ENCODE results near the gene CAMK4. TPM values are rescaled to one million over a fixed set of nuclear protein-coding genes. Genes with fewer than 3 reads are reported as not detected.

Gene CAMK4
- total and polyA plus RNA-seq, 9 of the 15 experiments (the other 6 are each of a cell fraction or from before 2014, with no cell fraction given): 0.35 TPM; not detected in 8

GRCh38 chr5:111513131-111513520 is 288.9 kb downstream of the CAMK4 start (continued):
- TF ChIP-seq ZBTB9 (CRISPR knock-in tag; IDR thresholded peaks at IDR 0.05): no peak
- TF ChIP-seq SMARCA4 (IDR thresholded peaks at IDR 0.05): peak; percentile 65; the same call in 1 of the 2 replicates
- TF ChIP-seq HOXB6 (CRISPR knock-in tag; IDR thresholded peaks at IDR 0.05; ENCODE audit: borderline replicate concordance): no peak
- TF ChIP-seq E2F5 (CRISPR knock-in tag; IDR thresholded peaks at IDR 0.05): no peak
- TF ChIP-seq SETDB1 (IDR thresholded peaks at IDR 0.05; ENCODE audit: low read length): no peak
- no peak for TF ChIP-seq ZKSCAN3 (CRISPR knock-in tag; IDR thresholded peaks at IDR 0.05)
- TF ChIP-seq ZNF77 (CRISPR knock-in tag; IDR thresholded peaks at IDR 0.05): no peak
- TF ChIP-seq MYBL2 (IDR thresholded peaks at IDR 0.05; ENCODE audit: low read depth): no peak
- no peak for TF ChIP-seq MYBL2 (CRISPR knock-in tag; IDR thresholded peaks at IDR 0.05; ENCODE audit: borderline replicate concordance)
- no peak for TF ChIP-seq ADNP (tag; IDR thresholded peaks at IDR 0.05)
- TF ChIP-seq NCOA2 (IDR thresholded peaks at IDR 0.05; ENCODE audit: partially characterized antibody in 2 of 2): no peak
- no peak for TF ChIP-seq RCOR1 (IDR thresholded peaks at IDR 0.05; ENCODE audit: borderline replicate concordance in 1 of 2, low read depth in 2 of 2, low read length in 2 of 2)
- 0 out of 2 replicates have a peak, but pooled peaks have one; percentile 9 for TF ChIP-seq ZNF766 (CRISPR knock-in tag; conservative IDR thresholded peaks at IDR 0.05)
- no peak for TF ChIP-seq ELF2 (CRISPR knock-in tag; IDR thresholded peaks at IDR 0.05)
- TF ChIP-seq RFX7 (CRISPR knock-in tag; IDR thresholded peaks at IDR 0.05): no peak
- TF ChIP-seq ZNF175 (CRISPR knock-in tag; IDR thresholded peaks at IDR 0.05; ENCODE audit: low read depth): 0 out of 2 replicates have a peak, but pooled peaks have one; percentile 31
- TF ChIP-seq CREB3L1 (IDR thresholded peaks at IDR 0.05; ENCODE audit: borderline replicate concordance, low read depth): no peak
- TF ChIP-seq TEAD4 (IDR thresholded peaks at IDR 0.05; ENCODE audit: low read length): 0 out of 2 replicates have a peak, but pooled peaks have one; percentile 42
- TF ChIP-seq TEAD4 (CRISPR knock-in tag; IDR thresholded peaks at IDR 0.05; ENCODE audit: borderline replicate concordance): no peak
- TF ChIP-seq HDAC6 (IDR thresholded peaks at IDR 0.05; ENCODE audit: low read depth, low read length): no peak
